ENCODE results near the gene CERS4.
A peak's percentile ranks its signal among the peaks of the same experiment; 100 is the strongest.
"Not testable (repeated sequence)": the region's sequence is repeated elsewhere in the genome, so short reads cannot be mapped to it uniquely, and the experiment has no call there.

CERS4 gene, protein sequence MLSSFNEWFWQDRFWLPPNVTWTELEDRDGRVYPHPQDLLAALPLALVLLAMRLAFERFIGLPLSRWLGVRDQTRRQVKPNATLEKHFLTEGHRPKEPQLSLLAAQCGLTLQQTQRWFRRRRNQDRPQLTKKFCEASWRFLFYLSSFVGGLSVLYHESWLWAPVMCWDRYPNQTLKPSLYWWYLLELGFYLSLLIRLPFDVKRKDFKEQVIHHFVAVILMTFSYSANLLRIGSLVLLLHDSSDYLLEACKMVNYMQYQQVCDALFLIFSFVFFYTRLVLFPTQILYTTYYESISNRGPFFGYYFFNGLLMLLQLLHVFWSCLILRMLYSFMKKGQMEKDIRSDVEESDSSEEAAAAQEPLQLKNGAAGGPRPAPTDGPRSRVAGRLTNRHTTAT

DNA sequence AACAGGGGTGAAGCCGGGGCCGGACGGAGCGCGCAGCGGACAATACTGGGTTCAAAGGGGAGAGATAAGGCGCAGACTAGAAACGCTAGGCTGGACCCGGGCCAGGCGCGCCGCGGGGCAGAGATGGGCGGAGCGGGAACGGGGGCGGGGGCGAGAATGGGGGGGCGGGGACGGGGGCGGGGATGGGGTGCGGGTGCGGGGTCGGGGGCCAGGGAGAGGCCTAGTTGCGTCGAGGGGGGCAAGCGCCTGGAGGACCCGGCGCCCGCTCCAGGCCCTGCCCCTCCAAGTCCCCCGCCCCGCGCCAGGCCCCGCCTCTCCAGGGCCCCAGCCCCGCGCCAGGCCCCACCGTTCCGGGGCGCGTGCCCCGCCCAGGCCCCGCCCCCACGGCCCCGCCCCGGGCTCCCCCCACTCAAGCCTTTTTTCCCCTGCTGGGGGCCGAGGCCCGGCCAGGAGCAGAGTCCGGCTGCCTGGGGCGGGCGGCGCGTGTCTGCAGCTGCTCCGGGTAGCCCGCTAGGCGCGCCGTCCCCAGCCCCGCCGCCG is at the start of gene CERS4:
Gene CERS4, plus strand, starts transcription at position 449 of the 540 bp plus-strand sequence. CDS start 41,707 bp downstream, outside the sequence.
- DNase-seq (ENCODE audit: low read depth in 2 of 2), result peak; percentile 50 to 74

DNA sequence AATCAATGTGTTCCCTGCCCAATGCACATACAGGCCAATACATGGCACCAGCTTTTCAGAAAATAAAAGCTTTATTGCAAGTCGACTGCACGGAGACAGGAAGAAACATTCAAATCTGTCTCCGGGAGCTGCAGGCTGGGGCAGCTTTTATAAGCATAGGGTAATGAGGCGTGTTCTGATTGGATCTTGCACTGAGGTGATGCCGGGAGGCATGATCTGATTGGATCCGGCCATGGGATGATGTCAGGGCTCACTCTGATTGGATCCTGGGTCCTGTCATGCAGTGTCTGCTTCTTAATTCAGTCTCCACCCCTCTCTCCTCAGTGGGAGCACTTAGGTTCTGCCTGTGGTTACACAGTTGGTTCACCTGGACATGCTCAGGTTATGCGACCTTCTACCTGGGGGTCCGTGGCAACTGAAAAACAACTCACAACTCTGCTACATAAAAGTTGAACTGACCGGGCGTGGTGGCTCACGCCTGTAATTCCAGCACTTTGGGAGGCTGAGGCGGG is 48.0 kb upstream of the CERS4 start:
- DNase-seq (ENCODE audit: low read depth in 2 of 2), result no peak

DNA sequence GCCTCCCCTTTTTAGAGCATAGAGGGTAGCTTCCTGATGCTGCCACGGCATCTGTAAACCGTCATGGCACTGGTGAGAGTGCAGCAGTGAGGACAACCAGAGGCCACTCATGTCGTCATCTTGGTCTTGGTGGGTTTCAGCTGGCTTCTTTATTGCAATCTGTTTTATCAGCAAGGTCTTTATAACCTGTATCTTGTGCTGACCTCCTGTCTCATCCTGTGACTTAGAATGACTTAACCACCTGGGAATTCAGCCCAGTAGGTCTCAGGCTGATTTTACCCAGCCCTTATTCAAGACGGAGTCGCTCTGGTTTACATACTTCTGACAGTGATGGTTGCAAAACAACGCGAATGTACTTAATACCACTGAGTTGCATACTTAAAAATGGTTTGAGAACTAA is 45.4 kb upstream of the CERS4 start:
- no peak for DNase-seq (ENCODE audit: low read depth in 2 of 2)

DNA sequence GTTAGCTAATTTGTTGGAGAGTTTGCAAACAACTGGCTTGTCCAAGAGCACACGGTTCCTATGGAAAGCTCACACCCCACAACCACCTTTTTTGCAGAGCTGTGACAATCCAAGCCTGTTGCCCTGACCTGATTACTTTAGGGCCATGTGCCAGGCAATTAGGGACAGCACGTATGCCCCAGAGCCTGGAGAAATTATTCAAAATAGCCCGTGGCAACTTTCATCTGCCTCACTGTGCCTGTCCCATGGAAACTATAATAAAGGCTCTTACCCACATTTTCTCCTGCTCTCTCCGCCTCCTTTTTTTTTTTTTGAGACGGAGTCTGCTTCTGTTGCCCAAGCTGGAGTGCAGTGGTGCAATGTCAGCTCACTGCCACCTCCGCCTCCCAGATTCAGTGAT is 41.2 kb upstream of the CERS4 start:
- no peak for DNase-seq (ENCODE audit: low read depth in 2 of 2)

GRCh38 chr19:8168537-8168936 is 40.6 kb upstream of the CERS4 start:
- DNase-seq (ENCODE audit: low read depth in 2 of 2), result no peak

GRCh38 chr19:8174706-8175105 is 34.5 kb upstream of the CERS4 start:
- no peak for DNase-seq (ENCODE audit: low read depth in 2 of 2)

- DNase-seq (ENCODE audit: low read depth in 2 of 2), result no peak
Observed at GRCh38 chr19:8180018-8180417, 29.2 kb upstream of the CERS4 start.

DNA sequence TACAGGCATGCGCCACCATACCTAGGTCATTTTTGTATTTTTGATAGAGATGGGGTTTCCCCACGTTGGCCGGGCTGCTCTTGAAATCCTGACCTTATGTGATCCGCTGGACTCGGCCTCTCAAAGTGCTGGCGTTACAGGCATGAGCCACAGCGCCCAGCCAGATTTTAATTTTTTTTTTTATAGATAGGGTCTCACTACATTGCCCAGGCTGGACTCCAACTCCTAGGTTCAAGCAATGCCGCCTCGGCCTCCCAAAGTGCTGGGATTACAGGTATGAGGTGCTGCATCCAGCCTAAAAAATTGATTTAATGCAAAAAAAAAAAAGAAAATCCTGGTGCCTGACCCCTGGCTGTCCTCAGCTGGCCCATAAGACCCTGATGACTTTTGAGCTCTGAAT is 24.9 kb upstream of the CERS4 start:
- DNase-seq (ENCODE audit: low read depth in 2 of 2), result no peak

DNA sequence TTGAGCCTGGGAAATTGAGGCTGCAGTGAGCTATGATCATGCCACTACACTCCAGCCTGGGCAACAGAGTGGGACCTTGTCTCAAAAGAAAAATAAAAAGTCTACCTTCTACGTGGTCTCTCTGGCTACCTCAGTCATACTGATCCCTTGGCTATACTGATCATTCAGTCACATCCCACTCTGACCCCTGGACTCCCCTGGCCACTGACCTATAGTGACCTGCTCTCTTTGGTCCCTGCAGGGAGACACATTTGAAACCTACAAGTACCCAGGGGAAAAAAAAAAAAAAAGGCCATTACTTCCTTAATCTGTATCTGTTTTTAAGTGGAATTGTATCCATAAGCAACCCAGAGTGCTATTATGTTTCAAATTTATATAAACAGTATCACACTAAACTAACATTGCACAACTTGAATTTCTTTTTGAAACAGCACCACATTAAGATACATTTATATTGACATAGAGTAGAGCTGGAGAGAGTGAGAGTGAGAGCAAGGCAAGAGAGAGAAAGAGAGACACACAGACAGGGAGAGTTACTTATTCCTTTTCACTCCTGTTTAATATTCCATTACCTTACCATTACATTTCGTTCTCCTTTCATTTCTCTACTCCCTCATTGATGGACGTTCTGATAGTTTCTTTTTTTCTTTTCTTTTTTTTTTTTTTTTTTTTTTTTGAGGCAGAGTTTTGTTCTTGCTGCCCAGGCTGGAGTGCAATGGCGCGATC is 23.7 kb upstream of the CERS4 start:
- DNase-seq (ENCODE audit: low read depth in 2 of 2), result no peak

DNA sequence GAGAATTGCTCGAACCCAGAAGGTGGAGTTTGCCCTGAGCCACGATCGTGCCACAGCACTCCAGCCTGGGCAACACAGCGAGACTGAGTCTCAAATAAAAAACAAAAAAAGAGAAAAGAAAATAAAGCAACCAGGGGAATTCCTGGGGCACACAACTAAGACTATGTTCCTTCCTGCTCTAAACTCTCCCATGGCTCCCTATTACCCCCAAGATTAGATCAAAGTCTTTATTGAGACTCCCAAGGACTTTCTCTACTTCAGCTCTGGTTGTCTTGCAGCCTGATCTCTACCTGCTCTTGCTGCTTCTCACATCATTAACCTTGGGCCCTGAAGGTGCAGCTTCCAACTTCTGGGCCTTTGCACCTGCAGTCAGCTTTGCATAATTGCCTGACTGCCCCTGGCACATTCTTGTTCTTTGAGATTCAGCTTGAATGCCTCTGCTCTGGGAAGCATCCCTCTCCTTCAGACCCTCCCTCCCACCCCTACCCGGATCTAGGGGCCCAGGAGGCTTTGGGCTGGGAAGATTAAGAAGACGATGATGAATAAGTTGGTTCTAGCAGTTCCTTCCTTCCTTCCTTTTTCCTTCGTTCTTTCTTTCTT is 16.8 kb upstream of the CERS4 start:
- no peak for DNase-seq (ENCODE audit: low read depth in 2 of 2)

- DNase-seq (ENCODE audit: low read depth in 2 of 2), result no peak
Observed at GRCh38 chr19:8194528-8195267, 14.5 kb upstream of the CERS4 start.

DNA sequence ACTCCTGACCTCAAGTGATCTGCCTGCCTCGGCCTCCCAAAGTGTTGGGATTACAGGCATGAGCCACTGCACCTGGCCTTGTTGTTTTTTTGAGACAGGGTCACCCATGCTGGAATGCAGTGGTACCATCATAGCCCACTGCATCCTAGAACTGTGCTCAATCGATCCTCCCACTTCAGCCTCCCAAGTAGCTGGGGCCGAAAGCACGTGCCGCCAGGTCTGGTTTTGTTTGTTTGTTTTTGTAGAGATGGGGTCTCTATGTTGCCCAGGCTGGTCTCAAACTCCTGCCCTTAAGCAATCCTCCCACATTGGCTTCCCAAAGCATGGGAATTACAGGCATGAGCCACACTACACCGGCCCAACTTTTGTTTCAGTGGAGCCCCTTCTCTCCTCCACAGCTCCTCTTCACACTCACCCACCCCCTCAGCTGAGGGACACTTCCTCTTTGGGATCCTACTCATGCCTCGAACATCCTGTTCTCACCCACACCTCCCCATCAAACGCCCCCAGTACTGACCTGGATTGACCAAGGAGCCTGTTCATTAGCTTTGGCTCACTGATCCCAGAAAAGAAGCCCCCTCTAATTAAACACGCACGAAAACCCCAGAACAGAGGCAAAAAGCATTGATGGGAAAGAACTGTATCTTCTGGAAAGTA is 12.8 kb upstream of the CERS4 start:
- no peak for DNase-seq (ENCODE audit: low read depth in 2 of 2)

- DNase-seq (ENCODE audit: low read depth in 2 of 2), result not testable (repeated sequence)
Observed at GRCh38 chr19:8203288-8204120, 5.7 kb upstream of the CERS4 start.

GRCh38 chr19:8204961-8205360 is 4.2 kb upstream of the CERS4 start:
- no peak for DNase-seq (ENCODE audit: low read depth in 2 of 2)

DNA sequence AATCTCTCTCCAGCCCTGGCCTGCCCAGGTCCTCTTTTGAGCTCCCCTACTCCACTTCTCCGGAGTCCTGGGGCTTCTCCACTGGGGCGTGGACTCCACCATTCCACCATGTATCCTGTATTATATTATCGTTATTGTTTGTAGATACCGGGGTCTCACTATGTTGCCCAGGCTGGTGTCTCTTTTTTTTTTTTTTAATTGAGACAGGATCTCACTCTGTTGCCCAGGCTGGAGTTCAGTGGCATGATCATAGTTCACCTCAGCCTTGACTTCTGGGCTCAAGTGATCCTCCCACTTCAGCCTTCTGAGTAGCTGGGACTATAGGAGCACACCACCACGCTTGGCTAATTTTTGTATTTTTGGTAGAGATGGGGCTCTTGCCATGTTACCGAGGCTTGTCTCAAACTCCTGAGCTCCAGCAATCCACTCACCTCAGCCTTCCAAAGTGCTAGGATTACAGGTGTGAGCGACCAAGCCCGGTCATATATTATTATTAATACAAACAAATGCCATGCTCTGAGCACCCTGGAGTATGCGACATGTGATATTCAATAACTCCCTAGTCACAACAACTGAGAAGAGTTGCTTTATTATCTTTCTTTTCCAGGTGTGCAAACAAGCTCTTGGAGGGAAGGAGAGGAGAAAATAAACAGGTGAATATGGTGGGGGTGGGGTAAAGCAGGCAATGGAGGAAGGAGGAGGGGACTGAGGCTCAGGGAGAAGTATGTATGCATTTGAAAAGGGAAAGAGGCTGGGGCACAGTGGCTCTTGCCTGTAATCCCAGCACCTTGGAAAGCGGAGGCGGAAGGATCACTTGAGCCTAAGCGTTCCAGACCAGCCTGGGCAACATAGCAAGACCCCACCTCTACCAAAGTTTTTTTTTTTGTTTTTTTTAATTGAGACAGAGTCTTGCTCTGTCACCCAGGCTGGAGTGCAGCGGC is 2.8 kb upstream of the CERS4 start:
- no peak for DNase-seq (ENCODE audit: low read depth in 2 of 2)

DNA sequence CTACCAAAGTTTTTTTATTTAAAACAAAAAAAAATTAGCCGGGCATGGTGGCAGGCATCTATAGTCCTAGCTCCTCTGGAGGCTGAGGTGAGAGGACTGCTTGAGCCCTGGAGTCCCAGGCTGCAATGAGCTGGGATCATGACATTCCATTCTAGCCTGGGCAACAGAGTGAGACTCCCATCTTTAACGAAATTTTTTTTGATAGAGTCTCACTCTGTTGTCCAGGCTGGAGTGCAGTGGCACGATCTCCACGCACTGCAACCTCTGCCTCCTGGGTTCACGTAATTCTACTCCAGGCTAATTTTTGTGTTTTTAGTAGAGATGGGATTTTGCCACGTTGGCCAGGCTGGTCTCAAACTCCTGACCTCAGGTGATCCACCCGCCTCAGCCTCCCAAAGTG is 1.8 kb upstream of the CERS4 start:
- DNase-seq (ENCODE audit: low read depth in 2 of 2), result not testable (repeated sequence)

- DNase-seq (ENCODE audit: low read depth in 2 of 2), result no peak
Observed at GRCh38 chr19:8208119-8208921, 850 bp upstream of the CERS4 start.

Measured in stimulated activated CD8-positive, alpha-beta memory T cell treated with anti-CD3 and anti-CD28 coated beads, Interleukin-7, amount 100 ng/mL, for 4 hours (primary cell).